Stimulated activated CD8-positive, alpha-beta memory T cell treated with anti-CD3 and anti-CD28 coated beads, Interleukin-7, amount 100 ng/mL, for 4 hours (primary cell): Measurements from ENCODE around the gene DTX3.
"Not testable (repeated sequence)": the region's sequence is repeated elsewhere in the genome, so short reads cannot be mapped to it uniquely, and the experiment has no call there.

Experiments used
- DNase-seq, 2 donors: peaks; one replicate each; pipeline ENCODE4 v3.0.0-alpha.2; 2020; ENCODE audit warnings: low read depth in 2 of 2

Gene DTX3

GRCh38 chr12:57604454-57604991 lies at the start of gene DTX3:
Gene DTX3 (plus strand): TSS chr12:57604824. CDS start chr12:57606518, 1,694 bp downstream.
- no peak for DNase-seq

- DNase-seq, result no peak
Measured at GRCh38 chr12:57554897-57555296, 49.7 kb upstream of the DTX3 start.

GRCh38 chr12:57558864-57559263 lies 45.8 kb upstream of the DTX3 start:
- no peak for DNase-seq

- DNase-seq, result no peak
Measured at GRCh38 chr12:57560516-57560915, 44.1 kb upstream of the DTX3 start.

GRCh38 chr12:57561117-57561516 lies 43.5 kb upstream of the DTX3 start:
- DNase-seq, result not testable (repeated sequence)

- DNase-seq, result no peak
Measured at GRCh38 chr12:57563358-57563757, 41.3 kb upstream of the DTX3 start.

GRCh38 chr12:57564178-57564740 lies 40.4 kb upstream of the DTX3 start:
- DNase-seq, result no peak

GRCh38 chr12:57568838-57569237 lies 35.8 kb upstream of the DTX3 start:
- no peak for DNase-seq

GRCh38 chr12:57569858-57570257 lies 34.8 kb upstream of the DTX3 start:
- DNase-seq, result no peak

- not testable (repeated sequence) for DNase-seq
Measured at GRCh38 chr12:57570438-57570837, 34.2 kb upstream of the DTX3 start.

GRCh38 chr12:57571926-57572762 lies 32.5 kb upstream of the DTX3 start:
- no peak for DNase-seq

GRCh38 chr12:57574795-57575194 lies 29.8 kb upstream of the DTX3 start:
- DNase-seq, result no peak

GRCh38 chr12:57575771-57576612 lies 28.6 kb upstream of the DTX3 start:
- no peak for DNase-seq

GRCh38 chr12:57576613-57577160 lies 27.9 kb upstream of the DTX3 start:
- DNase-seq, result no peak

- no peak for DNase-seq
Measured at GRCh38 chr12:57577981-57578758, 26.5 kb upstream of the DTX3 start.

- no peak for DNase-seq
Measured at GRCh38 chr12:57579011-57579410, 25.6 kb upstream of the DTX3 start.

GRCh38 chr12:57579677-57580465 lies 24.8 kb upstream of the DTX3 start:
- no peak for DNase-seq

GRCh38 chr12:57580466-57580795 lies 24.2 kb upstream of the DTX3 start:
- no peak for DNase-seq

- DNase-seq, result no peak
Measured at GRCh38 chr12:57581802-57582201, 22.8 kb upstream of the DTX3 start.

- no peak for DNase-seq
Measured at GRCh38 chr12:57582440-57582839, 22.2 kb upstream of the DTX3 start.
